Large intestine (tissue), 3 donors: ENCODE measurements around the gene ANKS1B. TPM values are rescaled to one million over a fixed set of nuclear protein-coding genes. Genes with fewer than 3 reads are reported as not detected.

ENCODE experiments used
- DNase-seq, 2 donors: peaks; one replicate each; pipeline versions ENCODE4 v3.0.0 to v3.0.0-alpha.2; 2013
- H3K27ac ChIP-seq: one replicate; pipeline ENCODE4 v1.5.1; 2013; ENCODE audit warnings: low read length
- H3K27me3 ChIP-seq: 2 replicates; pipeline ENCODE4 v1.6.1; 2013; ENCODE audit warnings: low read length; ENCODE audit not compliant: control insufficient read depth, insufficient read depth
- H3K36me3 ChIP-seq: 2 replicates; pipeline ENCODE4 v1.6.1; 2013; ENCODE audit warnings: low read length; ENCODE audit not compliant: control insufficient read depth, insufficient read depth
- H3K4me1 ChIP-seq: one replicate; pipeline ENCODE4 v1.6.1; 2013; ENCODE audit warnings: low read length; ENCODE audit not compliant: control insufficient read depth, insufficient read depth
- H3K4me3 ChIP-seq: one replicate; pipeline ENCODE4 v1.5.1; 2013; ENCODE audit warnings: low read length
- H3K9me3 ChIP-seq: one replicate; pipeline ENCODE4 v1.6.1; 2013; ENCODE audit warnings: mild to moderate bottlenecking, low read depth, low read length, moderate library complexity; ENCODE audit not compliant: control insufficient read depth
- WGBS: methylation state at CpG from one replicate; pipeline ENCODE4 v1.1.5; 2013; ENCODE audit warnings: low lambda C conversion rate; ENCODE audit not compliant: insufficient coverage; 5-methylcytosine and 5-hydroxymethylcytosine counted together
- polyA plus RNA-seq: library from polyadenylated mRNA; unstranded; fragments of 120-200 nt; gene quantifications from one replicate; pipeline ENCODE4 v1.2.1, GENCODE V29; 2013

The ANKS1B gene
- polyA plus RNA-seq, 1 donor: 2.4 TPM

DNA sequence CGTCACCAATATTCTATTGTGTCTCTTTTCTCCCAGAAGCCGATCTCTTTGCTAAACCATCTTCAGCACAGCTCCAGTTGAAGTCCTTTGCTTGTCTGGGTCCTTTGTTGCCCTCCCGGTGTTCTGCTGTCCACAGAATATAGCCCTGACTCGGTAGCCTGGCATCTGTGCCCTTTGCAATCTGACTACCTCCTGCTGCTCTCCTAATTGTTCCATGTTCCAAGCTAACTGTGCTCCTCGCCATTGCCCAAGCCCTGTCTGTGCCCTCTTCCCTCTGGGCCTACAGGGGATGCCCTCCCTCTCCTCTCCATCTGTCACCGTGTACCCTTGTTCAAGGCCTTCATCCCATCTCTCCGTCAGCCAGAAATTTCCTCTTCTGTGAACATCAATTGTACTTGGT, 1033.3 kb downstream of the ANKS1B start:
- DNase-seq: no peak
- no peak overlapping the region for H3K27ac ChIP-seq
- H3K4me1 ChIP-seq: no peaks in the 10 kb centered on the region
- H3K9me3 ChIP-seq: no peaks in the 10 kb centered on the region
- H3K4me3 ChIP-seq: no peak overlapping the region
- H3K36me3 ChIP-seq: no peaks in the 10 kb centered on the region
- H3K27me3 ChIP-seq: no peaks in the 10 kb centered on the region
- 80% methylated on average over 2 of the region's 7 CpGs for WGBS

DNA sequence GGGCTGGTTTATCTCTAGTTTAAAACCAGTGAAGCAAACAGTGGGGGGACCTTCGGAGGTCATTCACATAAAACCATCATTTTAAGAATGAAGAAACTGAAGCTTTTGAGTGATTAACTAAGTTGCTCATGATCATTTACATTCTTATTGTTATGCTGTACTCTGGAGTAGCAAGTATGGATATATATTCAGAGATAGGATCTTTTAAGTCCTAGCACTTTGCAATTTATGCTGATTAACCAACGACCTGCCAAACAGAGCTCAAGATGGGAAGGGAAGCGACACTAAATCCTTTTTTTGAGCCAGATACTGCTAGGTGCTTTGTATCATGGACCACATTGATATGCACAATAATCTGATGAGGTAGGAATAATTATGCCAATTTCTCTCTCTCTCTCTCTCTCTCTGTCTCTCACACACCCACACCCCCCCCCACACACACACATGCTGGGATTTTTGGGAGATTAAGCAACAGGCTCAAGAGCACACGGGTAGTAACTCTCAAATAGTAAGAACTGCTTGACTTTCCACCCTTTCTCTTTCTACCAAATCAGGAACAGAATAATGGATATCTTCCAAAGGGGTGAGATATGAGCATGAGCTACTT, 1036.3 kb downstream of the ANKS1B start:
- WGBS: no CpG with 5 or more reads among the region's 4 CpGs
- no peaks in the 10 kb centered on the region for H3K9me3 ChIP-seq

DNA sequence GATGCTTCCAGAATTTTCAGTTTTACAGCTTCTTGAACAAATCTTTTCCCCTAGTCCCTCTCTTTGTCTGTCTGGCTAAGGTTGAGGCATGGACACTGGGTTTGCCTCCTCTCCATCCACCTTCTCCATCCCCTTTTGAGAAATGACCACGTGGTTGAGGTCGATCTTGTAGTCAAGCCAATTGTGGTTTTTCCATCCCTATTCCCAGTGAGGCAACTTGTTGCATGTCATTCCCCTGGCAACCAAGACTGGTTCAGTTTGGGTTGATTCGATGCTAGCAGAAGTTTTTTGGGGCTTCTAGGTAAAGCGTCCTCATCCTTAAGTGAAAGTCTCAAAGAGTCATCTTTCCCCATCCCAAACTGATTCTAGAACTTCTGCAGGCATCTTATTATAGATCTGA, 1038.9 kb downstream of the ANKS1B start:
- no peak for DNase-seq
- Histone ChIP-seq H3K27me3 (no peaks in the 10 kb centered on the region), H3K9me3 (no peaks in the 10 kb centered on the region), H3K36me3 (no peaks in the 10 kb centered on the region), H3K4me1 (no peaks in the 10 kb centered on the region), H3K4me3 (no peak overlapping the region), H3K27ac (no peak overlapping the region)
- no CpG with 5 or more reads among the region's 4 CpGs for WGBS

More for the DNA sequence above, 1036.3 kb downstream of the ANKS1B start:
- no peaks in the 10 kb centered on the region for H3K4me1 ChIP-seq
- H3K27me3 ChIP-seq: no peaks in the 10 kb centered on the region
- H3K36me3 ChIP-seq: no peaks in the 10 kb centered on the region
- H3K27ac ChIP-seq: no peak overlapping the region
- no peak overlapping the region for H3K4me3 ChIP-seq
- DNase-seq: no peak

DNA sequence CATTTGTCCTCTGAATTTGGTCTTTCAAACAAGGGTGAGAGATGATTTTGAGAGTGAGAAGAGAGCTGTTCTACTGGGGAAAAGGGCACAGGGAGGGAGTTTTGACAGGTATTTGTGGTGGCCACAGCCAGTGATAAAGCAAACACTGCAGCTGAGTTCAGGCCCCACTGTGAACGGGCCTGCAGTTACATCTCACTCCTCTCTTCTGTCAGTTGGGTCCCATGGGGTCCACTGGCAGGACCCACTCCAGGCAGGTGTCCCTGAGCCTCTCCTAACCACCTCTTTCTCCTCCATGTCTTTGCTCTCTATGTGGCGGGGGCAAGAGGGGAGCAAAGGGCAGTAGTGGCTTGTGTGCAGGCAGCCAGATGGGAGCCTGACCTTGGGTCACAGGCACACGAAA, 1044.8 kb downstream of the ANKS1B start:
- WGBS: no CpG with 5 or more reads among the region's 3 CpGs
- no peaks in the 10 kb centered on the region for H3K9me3 ChIP-seq

DNA sequence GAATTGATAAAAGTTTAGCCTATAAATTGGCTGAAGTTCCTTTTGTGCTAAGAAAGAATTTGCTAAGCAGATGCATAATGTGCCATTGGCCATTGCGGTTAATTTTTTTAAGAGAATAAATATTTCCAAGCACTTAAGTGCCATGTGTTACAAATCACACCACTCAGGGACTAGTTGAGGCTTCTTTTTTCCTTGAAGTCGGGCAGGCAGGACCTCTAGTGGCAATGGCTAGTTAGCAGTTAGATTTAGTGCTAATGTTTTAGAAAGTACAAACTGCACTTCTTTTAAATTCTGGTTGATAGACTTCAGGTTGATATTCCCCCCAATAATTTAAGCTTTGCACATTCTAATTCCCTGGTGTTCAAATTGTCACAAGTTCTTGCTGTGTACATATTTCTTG, 1045.4 kb downstream of the ANKS1B start:
- H3K27ac ChIP-seq: no peak overlapping the region
- no peaks in the 10 kb centered on the region for H3K36me3 ChIP-seq
- no peaks in the 10 kb centered on the region for H3K27me3 ChIP-seq
- H3K9me3 ChIP-seq: no peaks in the 10 kb centered on the region
- DNase-seq: no peak
- no peak overlapping the region for H3K4me3 ChIP-seq
- no peaks in the 10 kb centered on the region for H3K4me1 ChIP-seq
- WGBS: 60% methylated on average over 1 of the region's 2 CpGs

More for the DNA sequence above, 1044.8 kb downstream of the ANKS1B start:
- Histone ChIP-seq H3K36me3 (no peaks in the 10 kb centered on the region), H3K27ac (no peak overlapping the region), H3K4me1 (no peaks in the 10 kb centered on the region), H3K27me3 (no peaks in the 10 kb centered on the region), H3K4me3 (no peak overlapping the region)
- no peak for DNase-seq

DNA sequence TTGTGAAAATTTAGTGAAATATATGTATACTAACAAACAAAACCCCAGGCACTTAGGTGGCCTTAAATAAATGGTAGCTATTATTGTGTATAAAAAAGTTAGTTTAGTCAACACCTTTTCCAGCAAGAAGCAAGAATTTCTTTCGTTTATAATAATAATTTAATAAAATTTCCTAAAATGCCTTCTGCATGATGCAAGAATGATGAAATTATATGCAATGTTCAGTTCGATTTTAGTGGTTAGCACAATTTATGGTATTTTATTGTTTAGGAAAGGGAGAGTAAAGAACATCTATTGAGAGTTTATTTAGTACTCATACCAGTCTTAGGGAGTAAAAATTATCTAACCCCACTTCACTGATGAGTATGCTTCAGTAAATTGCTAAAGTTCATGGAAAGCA, 1048.9 kb downstream of the ANKS1B start:
- H3K4me3 ChIP-seq: no peak overlapping the region
- H3K9me3 ChIP-seq: no peaks in the 10 kb centered on the region
- no peak for DNase-seq
- H3K4me1 ChIP-seq: no peaks in the 10 kb centered on the region
- H3K27me3 ChIP-seq: no peaks in the 10 kb centered on the region
- WGBS: 100% methylated on average over 1 of the region's 2 CpGs
- no peaks in the 10 kb centered on the region for H3K36me3 ChIP-seq
- H3K27ac ChIP-seq: no peak overlapping the region

DNA sequence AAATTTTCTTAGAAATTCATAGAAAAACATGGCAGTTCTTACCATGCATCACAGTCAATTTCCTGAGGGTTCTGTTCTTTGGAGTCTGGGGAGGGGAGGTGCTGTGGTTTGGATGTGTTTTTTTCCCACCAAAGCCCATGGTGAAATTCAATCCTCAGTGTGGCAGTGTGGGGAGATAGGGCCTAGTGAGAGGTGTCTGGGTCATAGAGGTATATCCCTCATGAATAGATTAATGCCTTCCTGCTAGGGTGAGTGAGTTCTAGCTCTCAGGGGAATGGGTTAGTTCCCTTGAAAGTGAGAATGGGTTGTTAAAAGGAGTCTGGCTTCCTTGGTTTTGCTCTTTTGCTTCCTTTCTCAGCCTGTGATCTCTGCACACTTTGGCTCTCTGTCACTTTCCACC, 1061.9 kb downstream of the ANKS1B start:
- no peaks in the 10 kb centered on the region for H3K9me3 ChIP-seq
- DNase-seq: no peak
- H3K27me3 ChIP-seq: no peaks in the 10 kb centered on the region
- no peaks in the 10 kb centered on the region for H3K36me3 ChIP-seq
- no peak overlapping the region for H3K4me3 ChIP-seq
- H3K27ac ChIP-seq: no peak overlapping the region
- no peaks in the 10 kb centered on the region for H3K4me1 ChIP-seq

DNA sequence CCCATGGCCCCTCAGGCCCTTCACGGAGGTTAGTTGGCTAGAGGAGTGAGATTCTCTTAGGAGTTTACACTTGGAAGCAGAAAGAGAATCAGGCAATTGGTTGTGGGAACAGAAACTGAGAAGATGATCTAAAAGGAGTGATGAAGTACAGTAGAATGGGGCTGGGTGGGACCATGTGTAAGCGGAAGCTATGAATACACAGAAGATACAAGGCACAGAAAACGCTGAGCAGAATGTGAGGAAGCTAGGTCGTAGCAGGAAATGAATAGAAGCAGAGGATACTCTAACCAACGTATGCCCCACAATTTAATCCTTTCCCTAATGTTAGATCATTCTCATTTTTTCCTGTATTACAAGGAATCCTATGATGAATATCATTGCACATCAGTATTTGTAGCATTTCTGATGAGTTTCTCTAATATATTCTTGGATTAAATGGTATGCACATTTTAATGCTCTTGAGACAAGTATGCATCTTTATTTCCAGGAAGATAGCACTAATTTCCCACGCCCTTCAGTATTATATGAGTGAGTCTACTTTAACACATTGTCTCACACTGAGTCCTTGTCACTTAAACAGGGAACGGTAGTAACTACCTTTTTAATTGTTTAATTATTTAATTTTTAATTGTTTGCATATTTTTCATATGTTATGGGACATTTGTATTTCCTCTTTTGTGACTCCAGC, 1066.4 kb downstream of the ANKS1B start:
- no peaks in the 10 kb centered on the region for H3K36me3 ChIP-seq
- no peaks in the 10 kb centered on the region for H3K27me3 ChIP-seq
- H3K9me3 ChIP-seq: no peaks in the 10 kb centered on the region
- 100% methylated on average over 1 of the region's 7 CpGs for WGBS
- H3K4me1 ChIP-seq: no peaks in the 10 kb centered on the region
- H3K4me3 ChIP-seq: no peak overlapping the region
- H3K27ac ChIP-seq: no peak overlapping the region
- DNase-seq: no peak

DNA sequence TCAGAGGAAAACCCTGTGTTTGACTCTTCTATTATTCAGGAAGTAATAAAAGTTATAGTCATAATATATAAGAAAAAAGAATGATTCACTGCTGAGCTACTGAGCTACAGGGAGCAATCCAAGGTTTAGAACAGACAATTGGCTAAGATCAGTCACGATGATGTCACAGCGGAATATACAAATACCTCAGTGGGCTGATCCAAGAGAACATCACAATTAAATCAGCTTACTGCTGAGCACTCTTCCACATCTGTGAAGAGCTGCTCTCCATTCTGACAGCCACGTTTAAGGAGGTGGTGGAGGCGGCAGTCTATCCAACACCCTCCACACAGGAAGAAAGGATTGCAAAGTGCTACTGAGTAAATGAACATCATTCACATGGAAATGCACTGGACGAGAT, 1068.6 kb downstream of the ANKS1B start:
- Histone ChIP-seq H3K36me3 (no peaks in the 10 kb centered on the region), H3K4me3 (no peak overlapping the region), H3K9me3 (no peaks in the 10 kb centered on the region), H3K27me3 (no peaks in the 10 kb centered on the region), H3K27ac (no peak overlapping the region), H3K4me1 (no peaks in the 10 kb centered on the region)
- no CpG with 5 or more reads among the region's 5 CpGs for WGBS
- no peak for DNase-seq

DNA sequence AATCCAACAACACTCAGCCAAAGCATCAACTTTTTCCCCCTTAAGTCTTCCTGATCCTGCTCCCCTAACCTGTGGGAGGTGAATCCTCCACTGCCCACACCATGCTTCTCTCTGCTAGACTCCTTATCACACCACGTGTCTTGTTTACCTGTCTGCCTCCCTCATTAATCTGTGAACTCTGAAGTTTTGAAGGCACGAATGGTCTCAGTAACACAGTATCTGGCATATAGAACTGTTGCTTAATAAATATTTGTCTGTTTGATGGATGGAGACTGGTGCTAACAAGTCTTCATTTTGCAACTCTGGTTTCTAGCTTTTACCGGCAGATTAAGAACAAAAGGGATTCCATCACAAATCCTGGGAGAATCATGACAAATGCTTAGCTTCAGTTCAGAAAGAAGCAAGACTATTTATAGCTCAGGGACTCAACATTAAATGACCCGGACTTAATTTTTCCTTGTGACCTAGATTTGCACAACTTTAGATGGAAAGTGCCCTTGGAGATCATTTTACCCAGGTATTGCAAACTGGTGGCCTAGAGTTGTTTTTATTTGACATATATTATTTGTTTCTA, 1072.2 kb downstream of the ANKS1B start:
- Histone ChIP-seq H3K4me3 (no peak overlapping the region), H3K36me3 (no peaks in the 10 kb centered on the region), H3K4me1 (no peaks in the 10 kb centered on the region), H3K27ac (no peak overlapping the region), H3K27me3 (no peaks in the 10 kb centered on the region), H3K9me3 (no peaks in the 10 kb centered on the region)
- 58% methylated on average over 2 of the region's 4 CpGs for whole genome bisulfite sequencing
- no peak for DNase-seq

DNA sequence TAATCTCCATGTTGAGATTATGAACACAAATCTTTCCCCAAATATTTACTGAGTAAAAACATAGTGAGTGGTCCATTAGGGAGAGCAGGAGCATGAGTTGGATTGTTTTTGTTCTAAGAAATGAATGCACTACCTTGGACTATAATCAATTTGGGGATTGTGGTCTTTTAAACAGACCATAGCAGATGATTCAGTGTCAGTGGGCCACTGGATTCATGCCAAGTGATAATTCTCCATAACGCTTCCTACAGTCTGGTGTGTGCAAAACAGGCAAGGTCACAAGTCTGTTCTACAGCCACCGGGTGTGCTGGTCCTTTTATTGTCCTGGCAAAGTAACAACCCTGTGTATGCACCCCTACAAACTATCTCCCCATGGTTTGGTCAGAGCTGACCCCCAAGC, 1073.3 kb downstream of the ANKS1B start:
- no peak overlapping the region for H3K4me3 ChIP-seq
- no peaks in the 10 kb centered on the region for H3K9me3 ChIP-seq
- no CpG with 5 or more reads among the region's 2 CpGs for WGBS
- no peaks in the 10 kb centered on the region for H3K36me3 ChIP-seq
- no peak for DNase-seq
- H3K27me3 ChIP-seq: no peaks in the 10 kb centered on the region
- no peak overlapping the region for H3K27ac ChIP-seq
- no peaks in the 10 kb centered on the region for H3K4me1 ChIP-seq
